Fibroblast of pulmonary artery (primary cell): ENCODE measurements around the gene ESR1.

Experiments
- DNase-seq: peaks from one replicate; pipeline ENCODE4 v3.0.0-alpha.2; 2010; ENCODE audit warnings: low read depth
- H3K4me3 ChIP-seq: replicated peaks from 2 replicates; pipeline ENCODE4 v1.5.1; 2011; ENCODE audit warnings: low read depth, mild to moderate bottlenecking, control low read depth, low read length, moderate library complexity
- TF ChIP-seq, protein P1 (sequence below): IDR thresholded peaks from 2 replicates; pipeline ENCODE4 v1.5.1; 2011; ENCODE audit warnings: mild to moderate bottlenecking, control low read depth, low read length, inconsistent platforms; ENCODE audit errors: missing control alignments

The ESR1 gene

DNA sequence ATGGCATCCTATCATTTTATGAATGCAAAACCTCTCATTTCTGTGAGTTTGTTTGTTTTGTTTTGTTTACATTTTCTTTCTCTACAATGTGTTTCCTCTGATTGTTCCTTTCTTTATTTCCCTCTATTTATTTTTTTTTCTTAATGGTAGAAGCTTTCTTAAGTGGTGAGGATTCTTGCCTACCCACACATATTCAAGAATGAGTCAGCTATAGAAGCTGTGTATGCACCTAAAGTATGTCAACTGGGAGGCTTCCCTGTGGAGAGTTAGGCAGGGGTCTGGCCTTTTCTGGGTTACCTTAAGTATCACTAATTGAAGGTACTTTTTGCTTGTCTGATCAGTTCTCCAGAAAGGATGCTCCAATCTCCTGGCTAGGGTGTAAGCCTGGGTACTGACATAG is 354.0 kb downstream of the ESR1 start:
- no peak overlapping the region for H3K4me3 ChIP-seq
- DNase-seq = peak; percentile 43
- TF ChIP-seq, protein P1, sequence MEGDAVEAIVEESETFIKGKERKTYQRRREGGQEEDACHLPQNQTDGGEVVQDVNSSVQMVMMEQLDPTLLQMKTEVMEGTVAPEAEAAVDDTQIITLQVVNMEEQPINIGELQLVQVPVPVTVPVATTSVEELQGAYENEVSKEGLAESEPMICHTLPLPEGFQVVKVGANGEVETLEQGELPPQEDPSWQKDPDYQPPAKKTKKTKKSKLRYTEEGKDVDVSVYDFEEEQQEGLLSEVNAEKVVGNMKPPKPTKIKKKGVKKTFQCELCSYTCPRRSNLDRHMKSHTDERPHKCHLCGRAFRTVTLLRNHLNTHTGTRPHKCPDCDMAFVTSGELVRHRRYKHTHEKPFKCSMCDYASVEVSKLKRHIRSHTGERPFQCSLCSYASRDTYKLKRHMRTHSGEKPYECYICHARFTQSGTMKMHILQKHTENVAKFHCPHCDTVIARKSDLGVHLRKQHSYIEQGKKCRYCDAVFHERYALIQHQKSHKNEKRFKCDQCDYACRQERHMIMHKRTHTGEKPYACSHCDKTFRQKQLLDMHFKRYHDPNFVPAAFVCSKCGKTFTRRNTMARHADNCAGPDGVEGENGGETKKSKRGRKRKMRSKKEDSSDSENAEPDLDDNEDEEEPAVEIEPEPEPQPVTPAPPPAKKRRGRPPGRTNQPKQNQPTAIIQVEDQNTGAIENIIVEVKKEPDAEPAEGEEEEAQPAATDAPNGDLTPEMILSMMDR = no peak

DNA sequence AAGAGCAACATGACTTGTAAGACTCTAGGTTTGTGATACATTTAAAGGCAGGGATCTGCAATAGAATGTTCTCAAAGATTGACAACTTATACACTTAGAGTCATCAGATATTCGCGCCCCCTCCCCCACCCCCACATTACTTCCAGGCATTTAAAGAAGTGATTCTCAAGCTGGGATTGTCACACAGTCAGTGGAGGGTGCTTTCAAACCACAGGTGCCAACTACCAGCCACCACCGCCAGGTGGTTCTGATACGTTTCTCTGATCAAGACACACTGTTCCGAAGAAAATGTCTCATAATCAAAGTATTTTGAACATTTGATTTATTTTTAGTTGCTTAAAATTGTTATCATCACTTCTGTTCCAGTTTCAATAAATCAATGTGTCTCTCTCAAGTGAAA is 357.5 kb downstream of the ESR1 start:
- DNase-seq = no peak

DNA sequence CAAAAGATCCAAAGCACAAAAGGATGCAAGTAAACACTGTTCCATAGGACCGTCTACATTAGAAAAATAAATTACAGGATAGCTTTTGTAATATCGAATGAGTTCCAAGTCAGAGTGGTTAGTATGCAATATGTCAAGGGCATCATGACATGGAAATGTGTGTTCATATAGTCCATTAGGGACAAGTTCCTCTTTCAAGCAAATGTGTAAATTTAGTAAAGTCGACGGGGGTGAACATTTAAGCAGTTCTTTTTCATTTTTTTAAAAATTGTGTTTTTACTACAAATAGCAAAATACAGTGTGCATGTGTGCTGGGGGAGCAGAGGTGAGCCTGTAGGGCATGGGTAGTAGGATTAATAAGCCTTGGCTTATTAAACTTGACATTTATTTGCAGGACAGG is 359.0 kb downstream of the ESR1 start:
- no peak for DNase-seq
- H3K4me3 ChIP-seq = no peak overlapping the region

More for the DNA sequence above, 357.5 kb downstream of the ESR1 start:
- H3K4me3 ChIP-seq = no peak overlapping the region
- TF ChIP-seq, protein P1 = no peak

GRCh38 chr6:152166897-152167296 is 359.4 kb downstream of the ESR1 start:
- no peak overlapping the region for H3K4me3 ChIP-seq
- no peak for DNase-seq
- TF ChIP-seq, protein P1 = no peak

More for the DNA sequence above, 359.0 kb downstream of the ESR1 start:
- TF ChIP-seq, protein P1 = no peak

DNA sequence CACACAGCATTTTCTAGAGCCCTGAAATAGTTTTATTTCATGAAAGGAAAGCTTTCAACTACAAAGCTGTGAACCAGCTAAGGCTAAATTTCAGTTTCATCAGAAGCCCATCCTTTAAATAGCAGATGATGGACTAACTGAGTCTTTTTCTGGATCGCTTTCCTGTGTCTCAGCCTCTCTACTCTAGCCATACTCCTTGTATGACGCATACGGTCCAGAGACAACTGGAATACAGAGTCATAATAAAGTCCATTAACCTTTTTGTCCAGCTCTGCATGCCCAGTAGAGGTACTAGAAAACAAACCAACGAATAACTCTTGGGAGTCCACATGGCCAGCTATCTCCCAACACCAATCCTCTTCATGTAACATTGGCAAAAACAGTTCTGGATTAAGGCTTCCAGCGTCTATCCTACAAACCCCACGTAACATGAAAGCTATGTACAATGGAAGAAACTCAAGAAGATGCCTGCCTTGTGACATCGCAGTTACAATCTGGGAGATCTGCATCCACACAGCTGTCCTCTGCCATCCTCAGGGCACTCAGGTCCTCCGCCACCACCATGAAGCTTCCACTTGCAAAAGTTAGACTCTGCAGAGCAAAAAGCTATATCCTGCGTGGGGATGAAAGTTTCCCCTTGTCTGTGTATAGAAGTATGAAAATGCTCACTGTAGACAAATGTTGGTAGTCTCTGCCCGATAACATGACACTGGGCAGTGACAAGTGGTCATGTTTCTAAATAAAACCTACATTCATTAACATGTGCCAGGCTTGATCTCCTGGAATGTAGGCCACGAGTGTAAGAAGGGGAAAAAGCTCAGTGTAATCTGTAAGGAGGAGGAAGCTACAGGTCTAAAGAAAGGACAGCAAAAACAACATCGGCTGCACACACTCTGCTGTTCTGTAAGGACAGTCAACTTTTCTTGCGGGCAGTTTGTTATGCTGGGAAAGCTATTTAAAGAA is 360.4 kb downstream of the ESR1 start:
- TF ChIP-seq, protein P1 = no peak
- H3K4me3 ChIP-seq = no peak overlapping the region
- DNase-seq = no peak

- TF ChIP-seq, protein P1 = no peak
- no peak overlapping the region for H3K4me3 ChIP-seq
- DNase-seq = no peak
Observed at GRCh38 chr6:152170313-152170701, 362.8 kb downstream of the ESR1 start.
